HG03095 (cell line): ENCODE results near the gene UQCRHL.
"Not testable (repeated sequence)": the region's sequence is repeated elsewhere in the genome, so short reads cannot be mapped to it uniquely, and the experiment has no call there.

Experiments
- ATAC-seq: cut with Tn5 transposase; IDR thresholded peaks from one replicate; pipeline ENCODE4 v1.9.1; 2021; ENCODE audit warnings: moderate library complexity; ENCODE audit not compliant: unreplicated experiment

The UQCRHL gene

GRCh38 chr1:15835741-15836510, 28.5 kb upstream of the UQCRHL start:
- ATAC-seq, result peak; percentile 32

DNA sequence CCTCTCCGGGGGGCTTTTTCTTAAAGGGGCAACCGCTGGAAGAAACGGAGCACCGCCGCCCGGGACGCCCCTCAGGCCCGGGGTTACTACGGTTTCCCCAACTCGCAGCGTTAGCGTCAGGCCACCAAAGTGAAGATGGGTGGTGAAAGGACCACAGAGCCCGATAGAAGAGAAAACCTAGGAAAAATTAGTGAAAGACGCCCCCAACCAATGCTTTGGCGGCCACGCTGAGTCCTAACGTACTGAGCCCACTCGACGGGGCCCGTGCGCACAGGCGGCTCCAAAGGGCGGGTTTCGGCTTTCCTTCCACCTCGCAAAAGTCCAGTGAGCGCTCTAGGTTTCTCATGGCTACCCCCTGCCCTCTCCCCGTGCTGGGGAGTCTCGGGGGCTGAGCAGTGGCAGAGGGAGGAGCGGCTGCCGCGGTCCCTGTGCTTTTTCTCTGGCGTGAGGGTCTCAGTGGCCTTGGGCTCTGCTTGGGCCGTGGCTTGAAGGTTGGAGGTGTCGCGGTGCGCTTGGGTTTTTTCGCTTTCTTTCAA, 27.8 kb upstream of the UQCRHL start:
- ATAC-seq, result no peak

- ATAC-seq, result peak; percentile 42
Measured at GRCh38 chr1:15834406-15835204, 27.2 kb upstream of the UQCRHL start.

DNA sequence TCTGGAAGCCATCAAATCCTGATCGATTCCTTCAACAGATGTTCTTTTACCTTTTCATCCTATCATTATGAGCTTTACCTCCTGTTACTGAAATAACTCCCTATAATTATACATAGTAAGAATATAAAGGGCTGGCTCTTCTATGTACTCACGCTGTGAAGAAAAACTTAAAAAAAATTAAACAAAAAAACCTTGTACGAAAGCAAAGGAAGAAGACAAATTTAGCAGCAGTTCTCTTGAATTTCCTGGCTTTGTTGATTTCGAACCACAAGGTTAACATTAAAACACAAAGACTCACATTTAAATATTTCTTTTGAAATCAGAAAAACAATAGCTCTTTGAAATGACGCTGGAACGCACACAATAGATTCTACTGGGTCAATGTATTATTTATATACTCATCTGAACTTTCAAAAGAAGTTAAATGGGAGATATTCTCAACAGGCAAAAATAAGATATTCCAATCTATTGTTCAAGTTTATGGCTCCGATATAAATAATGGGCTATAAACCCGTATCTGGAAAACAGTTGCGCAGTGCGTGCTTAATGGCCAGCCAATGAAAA, 26.5 kb upstream of the UQCRHL start:
- no peak for ATAC-seq

DNA sequence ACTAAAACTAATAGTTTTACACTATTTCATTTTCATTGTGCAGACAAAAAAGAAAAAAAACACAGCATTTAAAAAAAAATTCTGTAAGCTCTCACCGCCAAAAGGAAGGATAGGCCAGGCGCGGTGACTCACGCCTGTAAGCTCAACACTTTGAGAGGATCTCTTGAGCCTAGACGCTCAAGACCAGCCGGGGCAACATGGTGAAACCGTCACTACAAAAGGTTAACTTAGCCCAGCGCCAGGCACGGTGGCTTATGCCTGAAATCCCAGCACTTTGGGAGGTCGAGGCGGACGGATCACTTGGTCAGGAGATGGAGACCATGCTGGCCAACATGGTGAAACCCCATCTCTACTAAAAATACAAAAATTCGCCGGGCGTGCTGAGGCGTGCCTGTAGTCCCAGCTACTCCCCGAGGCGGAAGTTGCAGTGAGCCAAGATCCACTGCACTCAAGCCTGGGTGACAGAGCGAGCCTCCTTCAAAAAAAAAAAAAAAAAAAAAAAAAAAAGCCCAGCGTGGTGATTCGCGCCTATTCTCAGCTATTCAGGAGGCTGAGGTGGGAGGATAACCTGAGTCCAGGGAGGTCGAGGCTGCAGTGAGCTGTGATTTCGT, 25.7 kb upstream of the UQCRHL start:
- no peak for ATAC-seq

- ATAC-seq, result no peak
Measured at GRCh38 chr1:15830258-15830657, 22.8 kb upstream of the UQCRHL start.

DNA sequence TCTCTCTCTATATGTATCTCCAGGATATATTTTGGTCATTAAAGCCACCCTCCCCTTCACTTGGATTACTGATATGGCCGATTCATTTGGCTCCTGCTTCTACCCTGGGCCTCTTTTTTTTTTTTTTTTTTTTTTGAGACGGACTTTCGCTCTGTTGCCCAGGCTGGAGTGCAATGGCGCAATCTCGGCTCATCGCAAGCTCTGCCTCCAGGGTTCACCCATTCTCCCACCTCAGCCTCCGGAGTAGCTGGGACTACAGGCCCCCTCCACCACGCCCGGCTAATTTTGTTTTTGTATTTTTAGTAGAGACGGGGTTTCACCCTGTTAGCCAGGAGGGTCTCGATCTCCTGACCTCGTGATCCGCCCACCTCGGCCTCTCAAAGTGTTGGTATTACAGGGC, 21.5 kb upstream of the UQCRHL start:
- ATAC-seq, result not testable (repeated sequence)

GRCh38 chr1:15827567-15827966, 20.1 kb upstream of the UQCRHL start:
- not testable (repeated sequence) for ATAC-seq

GRCh38 chr1:15826810-15827507, 19.5 kb upstream of the UQCRHL start:
- no peak for ATAC-seq

GRCh38 chr1:15825800-15826199, 18.4 kb upstream of the UQCRHL start:
- ATAC-seq, result no peak

DNA sequence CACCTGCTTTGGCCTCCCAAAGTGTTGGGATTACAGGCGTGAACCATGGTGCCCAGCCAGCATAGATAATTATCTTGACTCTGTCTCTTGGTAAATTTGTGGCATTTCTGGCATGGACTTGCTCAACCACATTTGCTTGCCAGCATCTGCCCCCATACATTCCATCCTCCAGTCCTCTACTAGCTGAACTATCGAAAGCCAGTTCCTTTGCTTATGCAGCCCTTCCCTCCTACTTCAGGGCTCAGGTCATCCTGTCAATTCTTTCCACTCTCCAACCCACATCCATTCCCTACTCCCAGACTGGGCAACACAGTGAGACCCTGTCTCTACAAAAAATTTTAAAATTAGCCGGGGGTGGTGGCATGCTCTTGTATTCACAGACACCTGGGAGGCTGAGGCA, 13.0 kb upstream of the UQCRHL start:
- ATAC-seq, result no peak

DNA sequence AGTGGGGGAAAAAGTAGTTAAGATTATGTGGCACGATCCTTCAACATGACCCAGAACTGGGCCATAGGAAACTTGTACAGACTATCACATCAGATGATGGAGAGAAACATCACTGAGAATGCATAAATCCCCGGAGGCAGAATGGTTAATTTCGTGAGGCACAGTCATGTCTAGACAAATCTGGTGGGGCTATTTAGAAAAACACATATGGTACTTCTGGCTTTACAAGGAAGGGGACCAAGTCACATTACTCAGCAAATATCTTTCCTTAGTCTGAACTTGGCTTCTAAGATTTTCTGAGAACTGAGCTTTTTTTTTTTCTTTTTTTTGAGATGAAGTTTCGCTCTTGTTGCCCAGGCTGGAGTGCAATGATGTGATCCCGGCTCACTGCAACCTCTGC, 9.2 kb upstream of the UQCRHL start:
- ATAC-seq, result no peak

DNA sequence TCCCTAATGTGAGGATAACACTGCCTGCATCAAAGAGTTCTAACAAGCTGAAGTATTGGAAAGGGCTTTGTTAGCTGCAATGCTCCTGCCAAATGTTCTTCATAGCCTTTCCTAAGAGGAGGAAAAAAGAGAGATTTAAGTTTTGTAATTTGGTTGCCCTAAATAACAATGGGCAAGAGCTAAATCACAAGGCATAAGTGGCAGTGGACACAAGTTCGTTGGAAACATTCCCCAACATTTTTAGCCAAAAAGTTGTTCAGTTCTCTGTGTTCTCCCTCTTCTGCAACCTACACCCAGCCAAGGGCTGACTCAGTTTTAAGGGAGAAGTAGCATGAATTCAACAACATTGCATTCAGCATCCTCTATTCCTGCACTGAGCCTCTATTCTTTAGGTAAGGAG, 2.6 kb upstream of the UQCRHL start:
- no peak for ATAC-seq

- ATAC-seq, result no peak
Measured at GRCh38 chr1:15808955-15809354, 1.5 kb upstream of the UQCRHL start.

- ATAC-seq, result no peak
Measured at GRCh38 chr1:15807121-15807520, 328 bp downstream of the UQCRHL start.

- ATAC-seq, result no peak
Measured at GRCh38 chr1:15804060-15804459, 3.4 kb downstream of the UQCRHL start.

DNA sequence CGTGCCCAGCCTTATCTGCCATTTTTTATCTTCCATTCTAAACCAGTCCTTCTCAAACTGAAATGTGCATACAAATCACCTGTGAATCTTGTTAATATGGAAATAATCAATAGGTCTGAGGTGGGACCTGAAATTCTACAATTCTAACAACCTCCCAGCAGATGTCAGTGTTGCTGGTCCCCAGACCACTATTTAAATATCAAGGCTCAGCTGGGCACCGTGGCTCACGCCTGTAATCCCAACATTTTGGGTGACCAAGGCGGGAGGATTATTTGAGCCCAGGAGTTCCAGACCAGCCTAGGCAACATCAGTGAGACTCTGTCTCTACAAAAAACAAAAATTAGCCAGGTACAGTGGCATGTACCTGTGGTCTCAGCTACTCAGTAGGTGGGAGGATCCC, 4.1 kb downstream of the UQCRHL start:
- no peak for ATAC-seq

DNA sequence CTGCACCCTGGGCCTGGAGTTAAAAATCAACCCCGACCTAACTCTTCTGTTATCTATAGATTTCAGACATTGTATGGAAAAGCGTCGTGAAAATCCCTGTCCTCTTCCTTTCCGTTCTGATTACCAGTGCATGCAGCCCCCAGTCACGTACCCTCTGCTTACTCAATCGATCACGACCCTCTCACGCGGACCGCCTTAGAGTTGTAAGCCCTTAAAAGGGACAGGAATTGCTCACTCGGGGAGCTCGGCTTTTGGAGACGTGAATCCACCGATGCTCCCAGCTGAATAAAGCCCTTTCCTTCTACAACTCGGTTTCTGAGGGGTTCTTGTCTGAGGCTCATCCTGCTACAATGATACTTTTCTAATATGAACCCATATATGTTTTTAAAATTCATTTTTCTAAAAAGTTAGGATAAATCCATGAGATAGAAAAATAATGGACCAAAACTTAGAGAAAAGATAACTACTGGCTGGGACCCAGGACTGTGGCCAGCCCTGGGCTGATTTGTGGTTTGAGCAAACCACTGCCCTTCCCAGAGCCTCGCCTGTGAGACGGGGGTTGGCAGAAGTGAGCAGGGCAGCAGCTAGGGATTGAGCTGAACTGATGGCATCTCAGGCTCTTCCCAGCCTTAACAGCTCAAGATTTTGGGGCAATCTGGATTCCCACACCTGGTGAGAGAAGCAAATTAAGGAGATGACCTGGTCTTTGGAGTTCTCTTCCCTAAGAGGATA, 5.0 kb downstream of the UQCRHL start:
- ATAC-seq, result no peak

DNA sequence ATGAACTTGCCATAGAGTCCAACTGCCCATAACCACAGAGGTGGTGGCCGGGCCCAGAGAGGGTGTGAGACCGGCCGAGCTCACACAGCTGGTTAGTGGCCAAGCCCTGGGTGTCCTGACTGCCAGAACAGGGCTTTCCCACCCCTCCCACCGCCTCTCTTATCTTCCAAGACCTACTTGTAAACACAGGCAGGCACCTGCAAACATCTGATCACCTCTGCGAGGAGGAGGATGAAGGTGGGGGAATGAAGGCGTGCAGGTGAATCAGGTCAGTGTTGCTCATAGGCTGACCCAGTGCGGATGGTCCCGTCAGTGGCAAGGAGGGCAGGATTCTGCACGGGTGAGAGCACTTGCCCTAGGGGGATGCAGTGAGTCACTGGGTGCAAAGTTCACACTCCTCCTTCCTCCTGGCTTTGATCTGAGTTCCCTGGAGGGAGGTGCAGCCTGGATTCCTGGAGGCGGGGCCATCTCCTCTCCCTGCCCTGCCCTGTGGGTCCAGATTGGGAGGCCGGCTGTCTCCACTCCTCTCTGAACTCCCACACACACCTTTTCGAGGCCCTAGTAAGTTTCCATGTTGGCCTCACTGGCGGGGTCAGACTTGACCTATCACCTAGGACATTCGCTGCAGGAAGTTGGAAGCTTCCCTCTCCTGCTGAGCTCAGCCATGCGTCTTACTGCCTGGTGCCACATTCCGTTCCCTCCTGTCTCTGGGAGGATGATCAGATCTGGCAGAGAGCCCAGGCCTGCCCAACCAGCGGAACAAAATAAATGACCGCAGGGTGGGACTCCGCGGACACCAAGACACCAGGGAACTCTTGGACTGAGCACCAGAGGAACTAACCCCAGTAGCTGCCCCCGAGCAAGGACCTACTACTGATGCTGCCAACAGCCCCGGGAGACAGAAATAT, 7.3 kb downstream of the UQCRHL start:
- no peak for ATAC-seq
